K562 (cell line): Measurements from ENCODE around the gene COBLL1. TPM values are rescaled to one million over a fixed set of nuclear protein-coding genes. Genes with fewer than 3 reads are reported as not detected.

Source experiments
- ATAC-seq: fragments of 200-7000 bp; cut with Tn5 transposase; 3 replicates; pipeline ENCODE4 v1.9.1; 2020; ENCODE audit warnings: moderate library complexity
- BruUV-seq: library from RNA; stranded (reverse); fragments of 400-500 nt; replicated peaks from 2 replicates; lab custom pipeline; 2021; lab: Mats Ljungman, UMichigan
- CTCF ChIA-PET: fragments of 300-600 bp; formaldehyde crosslinking; extraction: SDS; loops from one replicate; lab custom pipeline; 2021; ENCODE audit warnings: low intra/inter-chr PET ratio; lab: Yijun Ruan, JAX
- POLR2A ChIA-PET: fragments of 300-600, 350-650 bp; sonication (Branson Sonifier 250); formaldehyde crosslinking; extraction: SDS; loops from one replicate; lab custom pipeline; 2021; ENCODE audit warnings: antibody characterized with exemption, inconsistent platforms; lab: Yijun Ruan, JAX
- DNase-seq, 4 experiments: peaks; one replicate each; pipeline versions ENCODE4 v3.0.0 to v3.0.0-alpha.2; 2011 to 2018; ENCODE audit warnings: low spot score in 3 of 4, mixed read lengths in 3 of 4; ENCODE audit errors: extremely low read depth in 1 of 4
- FAIRE-seq: peaks from 2 replicates; lab custom pipeline; 2011; peaks lifted over from hg19 to GRCh38; lab: Jason Lieb, UNC
- H2AFZ ChIP-seq: 2 replicates; pipeline ENCODE4 v1.6.0; 2011; ENCODE audit warnings: low read depth, low read length, control low read depth, inconsistent platforms
- H3K27ac ChIP-seq: fragments of 200-600 bp; 3 replicates; pipeline ENCODE4 v1.8.0; 2011; ENCODE audit warnings: low read depth, mild to moderate bottlenecking, control low read depth, inconsistent platforms, low read length, moderate library complexity, mixed read lengths; ENCODE audit errors: extremely low read depth
- H3K27me3 ChIP-seq, 2 experiments: fragments of 300-600 bp in 1 of 2; 2 replicates in 1 of 2; 3 replicates in 1 of 2; pipeline versions ENCODE4 v1.6.0 to v1.8.0; 2011; ENCODE audit warnings: inconsistent platforms in 2 of 2, low read length in 2 of 2, mild to moderate bottlenecking in 1 of 2, mixed read lengths in 1 of 2, moderate library complexity in 1 of 2; ENCODE audit not compliant: control insufficient read depth in 2 of 2, insufficient read depth in 2 of 2
- H3K36me3 ChIP-seq: fragments of 300-600 bp; 3 replicates; pipeline ENCODE4 v1.8.0; 2011; ENCODE audit warnings: mild to moderate bottlenecking, low read length, inconsistent platforms; ENCODE audit not compliant: control insufficient read depth, insufficient read depth
- H3K4me1 ChIP-seq, 2 experiments: fragments of 200-600 bp in 1 of 2; replicated peaks in 1 of 2; 2 replicates in 1 of 2; 3 replicates in 1 of 2; pipeline versions ENCODE4 v1.5.1 to v1.8.0; 2011; ENCODE audit warnings: inconsistent platforms in 2 of 2, low read length in 2 of 2, mild to moderate bottlenecking in 1 of 2, mixed read lengths in 1 of 2, moderate library complexity in 1 of 2; ENCODE audit not compliant: control insufficient read depth in 2 of 2, insufficient read depth in 2 of 2
- H3K4me2 ChIP-seq: 2 replicates; pipeline ENCODE4 v1.6.1; 2011; ENCODE audit warnings: low read length, control low read depth, inconsistent platforms, mixed read lengths; ENCODE audit not compliant: insufficient read depth
- H3K4me3 ChIP-seq: fragments of 200-600 bp; sonication (generic), shearing (Covaris generic); 2 replicates; pipeline ENCODE4 v1.5.1; 2016; ENCODE audit warnings: control low read depth, inconsistent platforms
- H3K79me2 ChIP-seq: fragments of 200-600 bp; 3 replicates; pipeline ENCODE4 v1.8.0; 2011; ENCODE audit warnings: low read length, inconsistent platforms; ENCODE audit not compliant: control insufficient read depth, insufficient read depth
- H3K9ac ChIP-seq, 2 experiments: 2 replicates each; pipeline versions ENCODE4 v1.6.0 to v1.6.1; 2011; ENCODE audit warnings: low read depth in 2 of 2, low read length in 2 of 2, control low read depth in 1 of 2, inconsistent platforms in 1 of 2, mild to moderate bottlenecking in 1 of 2, mixed read lengths in 1 of 2; ENCODE audit not compliant: insufficient read depth in 1 of 2
- H3K9me1 ChIP-seq: one replicate; pipeline ENCODE4 v1.6.0; 2011; ENCODE audit warnings: inconsistent platforms, mild to moderate bottlenecking, low read length, moderate library complexity; ENCODE audit not compliant: control insufficient read depth, insufficient read depth
- H3K9me3 ChIP-seq: replicated peaks from 2 replicates; pipeline ENCODE4 v1.5.1; 2011; ENCODE audit warnings: low read depth, low read length, inconsistent platforms; ENCODE audit not compliant: control insufficient read depth, insufficient read depth
- H4K20me1 ChIP-seq: replicated peaks from 2 replicates; pipeline ENCODE4 v1.6.1; 2011; ENCODE audit warnings: low read length, inconsistent platforms, mixed read lengths; ENCODE audit not compliant: control insufficient read depth, insufficient read depth
- CEBPB ChIP-seq: fragments of 450-650 bp; IDR thresholded peaks from 2 replicates; pipeline ENCODE4 v1.6.1; 2016; ENCODE audit warnings: missing genetic modification characterization, missing compliant biosample characterization
- CTBP1 ChIP-seq: fragments of 450-650 bp; IDR thresholded peaks from 2 replicates; pipeline ENCODE4 v1.6.1; 2016; ENCODE audit warnings: borderline replicate concordance
- MTA1 ChIP-seq: fragments of 450-650 bp; IDR thresholded peaks from 2 replicates; pipeline ENCODE4 v1.6.1; 2017; ENCODE audit warnings: borderline replicate concordance
- NR2C1 ChIP-seq, 2 experiments: fragments of 450-650 bp; IDR thresholded peaks; 2 replicates each; pipeline ENCODE4 v1.6.1; 2017; ENCODE audit warnings: mild to moderate bottlenecking in 2 of 2, antibody characterized with exemption in 1 of 2, inconsistent platforms in 1 of 2, missing compliant biosample characterization in 1 of 2, missing genetic modification characterization in 1 of 2
- REST ChIP-seq, 2 experiments: fragments of 450-650 bp; formaldehyde crosslinking in 1 of 2; IDR thresholded peaks; 2 replicates each; pipeline versions ENCODE4 v1.4.0 to v1.6.1; 2014 to 2020; ENCODE audit warnings: mild to moderate bottlenecking in 2 of 2, borderline replicate concordance in 1 of 2, low read depth in 1 of 2
- ZFP1 ChIP-seq: fragments of 450-650 bp; formaldehyde crosslinking; IDR thresholded peaks from 2 replicates; pipeline ENCODE4 v1.4.0; 2020; ENCODE audit warnings: mild to moderate bottlenecking, mixed read lengths
- WGBS: fragments of 100-300 bp; shearing (Covaris generic); methylation state at CpG from one replicate; pipeline ENCODE4 v1.1.6; 2016; ENCODE audit warnings: low coverage, mixed read lengths; ENCODE audit not compliant: insufficient coverage; ENCODE audit errors: missing lambda C conversion rate; 5-methylcytosine and 5-hydroxymethylcytosine counted together
- in situ Hi-C: fragments of 300-500 bp; cut with MboI; formaldehyde crosslinking; loops from 4 replicates; pipeline ENCODE4 v1.15.0; 2018; ENCODE audit warnings: inconsistent platforms, mixed read lengths
- intact Hi-C: fragments of 100-400 bp; cut with micrococcal nuclease; formaldehyde crosslinking; loops from 2 replicates; pipeline ENCODE4 v1.14.2; 2022
- polyA plus RNA-seq, 8 experiments: library from polyadenylated mRNA; depleted of rRNA in 4 of 8; stranded (reverse) in 5 of 8; unstranded in 3 of 8; fragments of >200 nt; fragmentation: Nextera tagmentation in 2 of 8; fragmentation: Illumina TruSeq in 1 of 8; extraction: Ambion mirVana in 2 of 8; extraction: Trizol in 1 of 8; gene quantifications; 2 replicates each; pipeline versions ENCODE4 v1.2.1 to v1.2.3, GENCODE V29; 2011 to 2014; ENCODE audit warnings: inconsistent platforms in 1 of 8, missing spikeins in 1 of 8
- total RNA-seq, 7 experiments: library from RNA; depleted of rRNA in 6 of 7; stranded (reverse); fragments of >200 nt in 6 of 7; fragmentation: Illumina TruSeq in 2 of 7; extraction: Trizol in 2 of 7; gene quantifications; 2 replicates each; pipeline versions ENCODE4 v1.2.1 to v1.2.3, GENCODE V29; 2011 to 2021; ENCODE audit warnings: low replicate concordance in 1 of 7
- TF ChIP-seq, protein P1 (sequence below): sonication (generic); formaldehyde crosslinking; IDR thresholded peaks from 2 replicates; pipeline ENCODE4 v1.8.0; 2022; ENCODE audit warnings: mild to moderate bottlenecking, missing genetic modification reagents, borderline replicate concordance

COBLL1 gene
- total and polyA plus RNA-seq, 9 of the 15 experiments (the other 6 are each of a cell fraction or from before 2014, with no cell fraction given) = 0.07 to 1.6 (median 0.71) TPM

GRCh38 chr2:164752956-164753355 lies 88.7 kb downstream of the COBLL1 start:
- CTCF ChIA-PET = no interaction called here
- no peaks in the 10 kb centered on the region for H3K9me1 ChIP-seq

More at GRCh38 chr2:164752956-164753355, 88.7 kb downstream of the COBLL1 start:
- Histone ChIP-seq H3K9ac (no peak overlapping the region), H4K20me1 (no peaks in the 10 kb centered on the region), H3K27me3 (no peaks in the 10 kb centered on the region), H3K4me3 (no peak overlapping the region), H2AFZ (no peak overlapping the region), H3K4me1 (no peaks in the 10 kb centered on the region), H3K4me2 (no peak overlapping the region), H3K27ac (no peak overlapping the region), H3K9me3 (peaks cover 3% of the 10 kb centered on the region; the same call in 1 of the 2 replicates), H3K36me3 (no peaks in the 10 kb centered on the region), H3K79me2 (no peaks in the 10 kb centered on the region)
- BruUV-seq = no TSS peak
- DNase-seq = no peak
- WGBS = 0% methylated on average over 1 of the region's 1 CpG
- no peak for ATAC-seq
- no peak for TF ChIP-seq REST (IDR thresholded peaks at IDR 0.05; ENCODE audit: borderline replicate concordance)
- TF ChIP-seq REST (CRISPR knock-in tag; IDR thresholded peaks at IDR 0.05; ENCODE audit: low read depth) = no peak
- TF ChIP-seq CTBP1 = no peak
- no peak for TF ChIP-seq CEBPB
- no peak for TF ChIP-seq MTA1
- no peak for TF ChIP-seq NR2C1 (IDR thresholded peaks at IDR 0.05)
- TF ChIP-seq NR2C1 (tag; IDR thresholded peaks at IDR 0.05) = no peak
- no peak for TF ChIP-seq ZFP1 (CRISPR knock-in tag)
- TF ChIP-seq, protein P1, sequence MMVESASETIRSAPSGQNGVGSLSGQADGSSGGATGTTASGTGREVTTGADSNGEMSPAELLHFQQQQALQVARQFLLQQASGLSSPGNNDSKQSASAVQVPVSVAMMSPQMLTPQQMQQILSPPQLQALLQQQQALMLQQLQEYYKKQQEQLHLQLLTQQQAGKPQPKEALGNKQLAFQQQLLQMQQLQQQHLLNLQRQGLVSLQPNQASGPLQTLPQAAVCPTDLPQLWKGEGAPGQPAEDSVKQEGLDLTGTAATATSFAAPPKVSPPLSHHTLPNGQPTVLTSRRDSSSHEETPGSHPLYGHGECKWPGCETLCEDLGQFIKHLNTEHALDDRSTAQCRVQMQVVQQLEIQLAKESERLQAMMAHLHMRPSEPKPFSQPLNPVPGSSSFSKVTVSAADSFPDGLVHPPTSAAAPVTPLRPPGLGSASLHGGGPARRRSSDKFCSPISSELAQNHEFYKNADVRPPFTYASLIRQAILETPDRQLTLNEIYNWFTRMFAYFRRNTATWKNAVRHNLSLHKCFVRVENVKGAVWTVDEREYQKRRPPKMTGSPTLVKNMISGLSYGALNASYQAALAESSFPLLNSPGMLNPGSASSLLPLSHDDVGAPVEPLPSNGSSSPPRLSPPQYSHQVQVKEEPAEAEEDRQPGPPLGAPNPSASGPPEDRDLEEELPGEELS (CRISPR knock-in tag) = no peak
- no peak for FAIRE-seq
- intact Hi-C loops = no loop called here
- in situ Hi-C loops = no loop called here
- POLR2A ChIA-PET = interaction anchor here (0.7 kb wide), 1 partner anchor 265 kb away, joined by 4 read pairs; no protein-coding TSS in a partner anchor
